HepG2 (cell line): ENCODE measurements around the gene TCFL5. TPM values are rescaled to one million over a fixed set of nuclear protein-coding genes. Genes with fewer than 3 reads are reported as not detected.

ENCODE experiments used
- CAMTA2 ChIP-seq: sonication (generic); formaldehyde crosslinking; IDR thresholded peaks from 2 replicates; pipeline ENCODE4 v1.4.0; 2020; ENCODE audit warnings: mild to moderate bottlenecking, missing genetic modification reagents, borderline replicate concordance
- EP300 ChIP-seq, 3 experiments: sonication (generic) in 1 of 3; formaldehyde crosslinking in 1 of 3; IDR thresholded peaks; 2 replicates each; pipeline versions ENCODE4 v1.5.1 to v1.6.1; 2011 to 2020; ENCODE audit warnings: low read depth in 2 of 3, low read length in 2 of 3, borderline replicate concordance in 1 of 3, improper control_type of control experiment in 1 of 3, mild to moderate bottlenecking in 1 of 3, missing genetic modification reagents in 1 of 3, moderate library complexity in 1 of 3
- MEF2D ChIP-seq: sonication (generic); formaldehyde crosslinking; IDR thresholded peaks from 2 replicates; pipeline ENCODE4 v1.5.1; 2020; ENCODE audit warnings: mild to moderate bottlenecking, missing genetic modification reagents
- NCOA1 ChIP-seq: sonication (generic); formaldehyde crosslinking; IDR thresholded peaks from 2 replicates; pipeline ENCODE4 v1.9.0; 2021; ENCODE audit warnings: missing genetic modification reagents
- PITX1 ChIP-seq: sonication (generic); formaldehyde crosslinking; IDR thresholded peaks from 2 replicates; pipeline ENCODE4 v1.5.1; 2020; ENCODE audit warnings: mild to moderate bottlenecking, missing genetic modification reagents
- PRPF4 ChIP-seq: fragments of 200-400 bp; formaldehyde crosslinking; IDR thresholded peaks from 2 replicates; pipeline ENCODE4 v1.6.1; 2016; ENCODE audit warnings: low read length, low read depth; ENCODE audit not compliant: poor library complexity, severe bottlenecking
- SALL1 ChIP-seq: sonication (generic); formaldehyde crosslinking; IDR thresholded peaks from 2 replicates; pipeline ENCODE4 v1.8.0; 2022; ENCODE audit warnings: mild to moderate bottlenecking, missing genetic modification reagents
- SMAD9 ChIP-seq: sonication (generic); formaldehyde crosslinking; IDR thresholded peaks from 2 replicates; pipeline ENCODE4 v1.5.1; 2020; ENCODE audit warnings: mild to moderate bottlenecking, missing genetic modification reagents
- SNAPC4 ChIP-seq: sonication (generic); formaldehyde crosslinking; IDR thresholded peaks from 2 replicates; pipeline ENCODE4 v1.4.0; 2020; ENCODE audit warnings: mild to moderate bottlenecking, missing genetic modification reagents
- WIZ ChIP-seq: sonication (generic); formaldehyde crosslinking; IDR thresholded peaks from 2 replicates; pipeline ENCODE4 v1.5.1; 2020; ENCODE audit warnings: mild to moderate bottlenecking, missing genetic modification reagents
- ZNF761 ChIP-seq: sonication (generic); formaldehyde crosslinking; conservative IDR thresholded peaks from 2 replicates; pipeline ENCODE4 v1.4.0; 2020; ENCODE audit warnings: mild to moderate bottlenecking, missing genetic modification reagents
- ZNF883 ChIP-seq: sonication (generic); formaldehyde crosslinking; IDR thresholded peaks from 2 replicates; pipeline ENCODE4 v1.5.1; 2020; ENCODE audit warnings: mild to moderate bottlenecking, missing genetic modification reagents; ENCODE audit errors: not compliant biosample characterization
- polyA plus RNA-seq, 8 experiments: library from polyadenylated mRNA; depleted of rRNA in 3 of 8; stranded (reverse) in 7 of 8; unstranded in 1 of 8; fragments of >200 nt; fragmentation: Illumina TruSeq in 4 of 8; extraction: Trizol in 4 of 8; gene quantifications; 2 replicates each; pipeline versions ENCODE4 v1.2.1 to v1.2.3, GENCODE V29; 2011 to 2016; ENCODE audit warnings: low read depth in 4 of 8, missing spikeins in 1 of 8, mixed read lengths in 1 of 8; ENCODE audit not compliant: insufficient read depth in 1 of 8
- total RNA-seq, 5 experiments: library from RNA; depleted of rRNA; stranded (reverse); fragments of >200 nt; fragmentation: Illumina TruSeq; extraction: Trizol; gene quantifications; 2 replicates each; pipeline ENCODE4 v1.2.3, GENCODE V29; 2016; ENCODE audit warnings: low read depth in 1 of 5
- TF ChIP-seq, protein P1 (sequence below), 2 experiments: sonication (generic) in 1 of 2; formaldehyde crosslinking in 1 of 2; IDR thresholded peaks; 2 replicates each; pipeline versions ENCODE4 v1.4.0 to v1.6.1; 2016 to 2020; ENCODE audit warnings: borderline replicate concordance in 1 of 2, low read depth in 1 of 2, mild to moderate bottlenecking in 1 of 2, missing genetic modification reagents in 1 of 2
- TF ChIP-seq, protein P2 (sequence below): sonication (generic); formaldehyde crosslinking; IDR thresholded peaks from 2 replicates; pipeline ENCODE4 v1.4.0; 2020; ENCODE audit warnings: missing genetic modification reagents, mild to moderate bottlenecking, borderline replicate concordance

The TCFL5 gene
- total and polyA plus RNA-seq, 2 of the 13 experiments (the other 11 are each of a cell fraction or from before 2014, with no cell fraction given), result 14.8 to 20.0 TPM

DNA sequence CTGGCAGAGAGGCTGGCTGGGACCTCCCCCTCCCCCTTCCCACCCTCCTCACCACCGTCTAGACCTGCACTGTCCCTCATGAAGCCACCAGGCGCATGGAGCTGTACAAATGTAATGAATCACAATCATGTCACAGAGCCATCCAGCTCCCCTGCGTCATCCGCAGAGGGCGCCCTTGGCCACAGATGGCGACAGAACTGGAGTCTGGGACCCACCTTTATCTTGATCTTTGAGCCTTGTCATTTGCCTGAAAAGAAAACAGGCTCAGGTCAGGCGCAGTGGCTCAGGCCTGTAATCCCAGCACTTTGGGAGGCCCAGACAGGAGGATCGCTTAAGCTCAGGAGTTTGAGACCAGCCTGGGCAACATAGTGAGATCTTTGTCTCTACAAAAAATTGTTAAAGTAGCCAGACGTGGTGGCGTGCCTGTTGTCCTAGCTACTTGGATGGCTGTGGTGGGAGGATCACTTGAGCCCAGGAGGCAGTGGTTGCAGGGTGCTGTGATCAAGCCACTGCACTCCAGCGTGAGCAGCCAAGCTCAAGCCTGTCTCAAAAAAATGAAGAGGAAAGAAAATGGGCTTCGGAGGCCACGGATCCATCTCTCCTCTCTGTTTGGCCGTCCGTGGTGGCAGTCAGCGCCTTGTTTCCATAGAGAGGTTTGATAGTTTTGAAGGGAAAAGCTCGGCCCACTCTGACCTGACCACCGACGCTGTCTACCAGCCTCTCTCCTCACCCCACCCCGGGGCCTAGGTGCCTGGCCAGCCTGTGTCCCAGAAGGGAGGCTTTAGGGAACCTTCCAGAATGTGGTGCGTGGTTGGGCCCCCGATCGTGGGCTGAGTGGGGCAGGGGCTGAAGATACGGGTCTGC is 38.6 kb downstream of the TCFL5 start (continued):
- TF ChIP-seq, protein P1, sequence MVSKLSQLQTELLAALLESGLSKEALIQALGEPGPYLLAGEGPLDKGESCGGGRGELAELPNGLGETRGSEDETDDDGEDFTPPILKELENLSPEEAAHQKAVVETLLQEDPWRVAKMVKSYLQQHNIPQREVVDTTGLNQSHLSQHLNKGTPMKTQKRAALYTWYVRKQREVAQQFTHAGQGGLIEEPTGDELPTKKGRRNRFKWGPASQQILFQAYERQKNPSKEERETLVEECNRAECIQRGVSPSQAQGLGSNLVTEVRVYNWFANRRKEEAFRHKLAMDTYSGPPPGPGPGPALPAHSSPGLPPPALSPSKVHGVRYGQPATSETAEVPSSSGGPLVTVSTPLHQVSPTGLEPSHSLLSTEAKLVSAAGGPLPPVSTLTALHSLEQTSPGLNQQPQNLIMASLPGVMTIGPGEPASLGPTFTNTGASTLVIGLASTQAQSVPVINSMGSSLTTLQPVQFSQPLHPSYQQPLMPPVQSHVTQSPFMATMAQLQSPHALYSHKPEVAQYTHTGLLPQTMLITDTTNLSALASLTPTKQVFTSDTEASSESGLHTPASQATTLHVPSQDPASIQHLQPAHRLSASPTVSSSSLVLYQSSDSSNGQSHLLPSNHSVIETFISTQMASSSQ (IDR thresholded peaks at IDR 0.05; ENCODE audit: low read depth), result no peak
- TF ChIP-seq, protein P1 (CRISPR knock-in tag; IDR thresholded peaks at IDR 0.05; ENCODE audit: borderline replicate concordance), result peak; percentile 49
- no peak for TF ChIP-seq SMAD9 (CRISPR knock-in tag)
- TF ChIP-seq NCOA1 (CRISPR knock-in tag), result no peak
- TF ChIP-seq PITX1 (CRISPR knock-in tag), result peak; percentile 93
- TF ChIP-seq ZNF761 (CRISPR knock-in tag), result peak; percentile 85; the same call in 1 of the 2 replicates
- peak; percentile 94 for TF ChIP-seq SALL1 (CRISPR knock-in tag)
- no peak for TF ChIP-seq PRPF4
- TF ChIP-seq MEF2D (CRISPR knock-in tag), result peak; percentile 59; the same call in 1 of the 2 replicates
- TF ChIP-seq SNAPC4 (CRISPR knock-in tag), result no peak
- TF ChIP-seq EP300 (IDR thresholded peaks at IDR 0.05; ENCODE audit: low read depth in 2 of 2, low read length in 2 of 2), result peak; percentile 18 to 69; a peak in 3 of 4 replicates
- TF ChIP-seq EP300 (CRISPR knock-in tag; IDR thresholded peaks at IDR 0.05; ENCODE audit: borderline replicate concordance), result peak; percentile 67
- TF ChIP-seq WIZ (CRISPR knock-in tag), result no peak
- TF ChIP-seq, protein P2, sequence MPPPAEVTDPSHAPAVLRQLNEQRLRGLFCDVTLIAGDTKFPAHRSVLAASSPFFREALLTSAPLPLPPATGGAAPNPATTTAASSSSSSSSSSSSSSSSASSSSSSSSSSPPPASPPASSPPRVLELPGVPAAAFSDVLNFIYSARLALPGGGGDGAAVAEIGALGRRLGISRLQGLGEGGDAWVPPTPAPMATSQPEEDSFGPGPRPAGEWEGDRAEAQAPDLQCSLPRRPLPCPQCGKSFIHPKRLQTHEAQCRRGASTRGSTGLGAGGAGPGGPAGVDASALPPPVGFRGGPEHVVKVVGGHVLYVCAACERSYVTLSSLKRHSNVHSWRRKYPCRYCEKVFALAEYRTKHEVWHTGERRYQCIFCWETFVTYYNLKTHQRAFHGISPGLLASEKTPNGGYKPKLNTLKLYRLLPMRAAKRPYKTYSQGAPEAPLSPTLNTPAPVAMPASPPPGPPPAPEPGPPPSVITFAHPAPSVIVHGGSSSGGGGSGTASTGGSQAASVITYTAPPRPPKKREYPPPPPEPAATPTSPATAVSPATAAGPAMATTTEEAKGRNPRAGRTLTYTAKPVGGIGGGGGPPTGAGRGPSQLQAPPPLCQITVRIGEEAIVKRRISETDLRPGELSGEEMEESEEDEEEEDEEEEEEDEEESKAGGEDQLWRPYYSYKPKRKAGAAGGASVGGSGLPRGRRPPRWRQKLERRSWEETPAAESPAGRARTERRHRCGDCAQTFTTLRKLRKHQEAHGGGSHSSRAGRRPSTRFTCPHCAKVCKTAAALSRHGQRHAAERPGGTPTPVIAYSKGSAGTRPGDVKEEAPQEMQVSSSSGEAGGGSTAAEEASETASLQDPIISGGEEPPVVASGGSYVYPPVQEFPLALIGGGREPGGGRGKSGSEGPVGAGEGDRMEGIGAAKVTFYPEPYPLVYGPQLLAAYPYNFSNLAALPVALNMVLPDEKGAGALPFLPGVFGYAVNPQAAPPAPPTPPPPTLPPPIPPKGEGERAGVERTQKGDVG (CRISPR knock-in tag), result peak; percentile 70; the same call in 1 of the 2 replicates
- TF ChIP-seq ZNF883 (CRISPR knock-in tag), result no peak
- no peak; the same call in 1 of the 2 replicates for TF ChIP-seq CAMTA2
